Embryonic facial prominence (tissue), 1 donor: ENCODE results near the gene SERINC2.
"Not testable (repeated sequence)": the region's sequence is repeated elsewhere in the genome, so short reads cannot be mapped to it uniquely, and the experiment has no call there.

Source experiments
- DNase-seq: peaks from one replicate; pipeline ENCODE4 v3.0.0-alpha.2; 2016; ENCODE audit errors: extremely low spot score

SERINC2 gene

GRCh38 chr1:31383967-31384366 is 29.0 kb upstream of the SERINC2 start:
- no peak for DNase-seq

GRCh38 chr1:31386576-31387243 is 26.3 kb upstream of the SERINC2 start:
- not testable (repeated sequence) for DNase-seq

DNA sequence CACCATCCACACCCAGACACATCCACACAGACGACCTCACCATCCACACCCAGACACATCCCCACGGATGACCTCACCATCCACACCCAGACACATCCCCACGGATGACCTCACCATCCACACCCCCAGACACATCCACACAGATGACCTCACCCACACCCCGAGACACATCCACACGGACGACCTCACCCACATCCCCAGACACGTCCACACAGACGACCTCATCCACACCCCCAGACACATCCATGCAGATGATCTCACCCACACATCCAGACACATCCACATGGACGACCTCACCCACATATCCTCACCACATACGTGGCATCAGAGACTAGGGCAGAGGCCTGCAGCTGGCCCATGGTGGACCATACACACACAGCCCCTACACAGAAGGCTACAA is 25.4 kb upstream of the SERINC2 start:
- DNase-seq = no peak

DNA sequence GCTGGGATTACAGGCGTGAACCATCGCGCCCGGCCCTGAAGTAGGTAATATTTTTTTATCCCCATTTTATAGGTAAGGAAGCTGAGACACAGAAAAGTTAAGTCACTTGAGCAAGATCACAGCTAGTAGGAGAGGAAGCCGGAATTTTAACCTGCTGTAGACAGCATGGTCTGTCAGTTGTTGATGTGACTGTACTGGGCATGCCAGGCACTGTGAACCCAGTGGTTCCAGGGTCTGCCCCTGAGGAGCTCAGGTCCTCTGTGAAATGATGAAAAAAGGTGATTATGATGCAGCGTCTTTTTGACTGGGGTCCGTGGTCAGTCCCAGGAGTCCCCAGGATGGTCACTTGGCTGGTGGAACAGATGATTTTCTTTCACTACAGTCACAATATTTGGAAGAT is 23.4 kb upstream of the SERINC2 start:
- DNase-seq = no peak

- DNase-seq = no peak
Measured at GRCh38 chr1:31390071-31390470, 22.9 kb upstream of the SERINC2 start.

DNA sequence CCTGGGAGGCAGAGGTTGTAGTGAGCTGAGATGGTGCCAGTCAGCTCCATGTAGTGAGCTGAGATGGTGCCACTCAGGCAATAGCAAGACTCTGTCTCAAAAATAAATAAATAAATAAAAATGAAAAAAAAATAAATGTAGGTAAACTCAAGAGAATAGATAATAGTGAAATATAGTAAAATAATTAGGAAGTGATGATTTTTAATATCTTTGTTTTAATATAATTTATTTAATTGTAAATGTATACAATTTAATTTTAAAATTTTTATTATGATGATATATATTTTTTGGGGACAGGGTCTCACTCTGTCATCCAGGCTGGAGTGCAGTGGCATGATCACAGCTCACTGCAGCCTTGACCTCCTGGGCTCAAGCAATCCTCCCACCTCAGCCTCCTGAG is 19.6 kb upstream of the SERINC2 start:
- DNase-seq = no peak

GRCh38 chr1:31394584-31395193 is 18.3 kb upstream of the SERINC2 start:
- DNase-seq = no peak

DNA sequence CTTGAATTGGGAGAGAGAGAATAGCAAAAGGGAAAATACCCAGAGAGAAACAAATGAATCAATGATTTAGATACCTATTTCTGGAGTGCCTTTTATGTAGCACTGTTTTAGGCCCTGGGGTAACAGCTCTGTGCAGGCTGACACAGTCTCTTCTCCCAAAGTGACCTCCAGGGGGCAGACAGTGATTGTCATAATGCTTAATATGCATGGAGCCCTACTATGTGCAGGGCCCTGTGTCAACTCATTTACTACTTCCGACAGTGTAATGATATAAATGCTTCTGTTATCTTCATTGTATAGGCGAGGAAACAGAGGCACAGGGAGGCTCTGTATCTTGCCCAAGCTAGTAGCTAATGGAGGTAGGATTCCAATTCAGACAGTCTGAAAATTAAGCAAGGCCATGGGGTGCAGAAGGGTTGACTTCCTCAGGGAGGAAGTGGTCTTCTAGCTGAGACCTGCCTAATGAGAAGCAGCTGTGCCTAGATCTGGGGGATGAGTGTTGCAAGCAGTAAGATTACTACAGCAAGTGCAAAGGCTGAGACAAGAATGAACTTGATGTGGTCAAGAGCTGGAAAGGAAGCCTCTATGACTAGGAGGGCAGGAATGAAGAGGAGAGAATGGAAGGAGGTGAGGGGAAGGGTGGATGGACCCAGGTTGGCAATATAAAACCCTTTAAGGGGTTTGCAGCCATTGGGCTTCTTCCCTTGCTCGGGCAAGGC is 16.2 kb upstream of the SERINC2 start:
- DNase-seq = no peak

GRCh38 chr1:31397360-31398095 is 15.5 kb upstream of the SERINC2 start:
- no peak for DNase-seq

DNA sequence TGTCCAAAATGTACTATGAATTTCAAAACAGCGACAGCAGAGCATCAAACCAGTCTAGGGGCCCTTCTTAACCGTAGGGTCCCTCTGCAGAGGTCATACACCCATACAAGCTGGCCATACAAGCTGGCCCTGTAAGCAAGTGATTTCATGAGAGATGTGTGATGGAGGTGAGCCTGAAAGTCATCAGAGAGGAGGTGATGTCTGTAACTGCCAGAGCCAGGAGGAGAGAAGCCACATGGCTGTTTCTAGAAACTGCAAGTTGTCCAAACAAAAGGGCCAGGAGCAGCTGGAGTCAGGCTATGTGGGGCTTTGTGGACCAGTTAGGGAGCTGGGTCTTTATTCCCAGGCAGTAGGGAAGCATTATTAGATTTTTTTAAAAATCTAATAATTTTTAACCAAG is 14.8 kb upstream of the SERINC2 start:
- DNase-seq = no peak

- DNase-seq = no peak
Measured at GRCh38 chr1:31399976-31400375, 13.0 kb upstream of the SERINC2 start.

DNA sequence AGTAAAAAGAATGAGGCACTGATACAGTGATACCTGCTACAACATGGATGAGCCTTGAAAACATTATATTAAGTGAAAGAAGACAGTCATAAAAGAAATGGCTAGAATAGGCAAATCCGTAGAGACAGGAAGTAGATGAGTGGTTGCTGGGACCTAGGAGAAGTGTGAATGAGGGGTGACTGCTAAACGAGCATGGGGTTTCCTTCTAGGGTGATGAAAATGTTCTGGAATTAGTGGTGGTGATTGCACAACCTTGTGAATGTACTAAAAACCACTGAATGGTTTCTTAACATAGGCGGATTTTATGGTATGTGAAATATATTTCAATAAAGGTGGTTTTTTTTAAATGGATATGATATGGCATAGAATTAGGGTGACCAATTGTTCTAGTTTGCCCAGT is 12.6 kb upstream of the SERINC2 start:
- no peak for DNase-seq

- no peak for DNase-seq
Measured at GRCh38 chr1:31401241-31401640, 11.8 kb upstream of the SERINC2 start.

- DNase-seq = no peak
Measured at GRCh38 chr1:31405578-31406245, 7.3 kb upstream of the SERINC2 start.

GRCh38 chr1:31407029-31407626 is 5.9 kb upstream of the SERINC2 start:
- no peak for DNase-seq

DNA sequence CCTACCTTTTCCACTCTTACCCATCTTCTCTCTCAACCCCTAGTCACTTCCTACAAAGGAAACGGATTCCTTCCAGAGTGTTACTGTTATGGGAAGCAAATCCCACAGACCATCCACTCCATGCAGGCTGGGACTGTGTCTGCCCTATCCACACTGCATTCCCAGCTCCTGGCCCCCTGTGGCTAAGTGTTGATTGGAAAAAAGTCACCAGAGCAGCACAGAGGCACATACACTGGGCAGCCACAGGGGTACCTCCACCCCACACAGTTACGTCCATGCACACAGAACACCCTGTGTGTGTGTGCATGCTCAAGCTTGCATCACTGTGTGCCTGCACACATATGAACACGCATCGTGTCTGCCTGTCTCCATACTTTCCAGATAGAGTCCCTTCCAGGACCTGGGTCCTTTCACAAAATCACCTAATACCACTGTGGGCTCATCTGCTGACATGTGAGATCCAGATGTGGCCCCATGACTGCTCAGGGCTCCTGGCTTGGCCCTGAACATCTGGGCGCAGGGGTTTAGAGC is 4.2 kb upstream of the SERINC2 start:
- no peak for DNase-seq

DNA sequence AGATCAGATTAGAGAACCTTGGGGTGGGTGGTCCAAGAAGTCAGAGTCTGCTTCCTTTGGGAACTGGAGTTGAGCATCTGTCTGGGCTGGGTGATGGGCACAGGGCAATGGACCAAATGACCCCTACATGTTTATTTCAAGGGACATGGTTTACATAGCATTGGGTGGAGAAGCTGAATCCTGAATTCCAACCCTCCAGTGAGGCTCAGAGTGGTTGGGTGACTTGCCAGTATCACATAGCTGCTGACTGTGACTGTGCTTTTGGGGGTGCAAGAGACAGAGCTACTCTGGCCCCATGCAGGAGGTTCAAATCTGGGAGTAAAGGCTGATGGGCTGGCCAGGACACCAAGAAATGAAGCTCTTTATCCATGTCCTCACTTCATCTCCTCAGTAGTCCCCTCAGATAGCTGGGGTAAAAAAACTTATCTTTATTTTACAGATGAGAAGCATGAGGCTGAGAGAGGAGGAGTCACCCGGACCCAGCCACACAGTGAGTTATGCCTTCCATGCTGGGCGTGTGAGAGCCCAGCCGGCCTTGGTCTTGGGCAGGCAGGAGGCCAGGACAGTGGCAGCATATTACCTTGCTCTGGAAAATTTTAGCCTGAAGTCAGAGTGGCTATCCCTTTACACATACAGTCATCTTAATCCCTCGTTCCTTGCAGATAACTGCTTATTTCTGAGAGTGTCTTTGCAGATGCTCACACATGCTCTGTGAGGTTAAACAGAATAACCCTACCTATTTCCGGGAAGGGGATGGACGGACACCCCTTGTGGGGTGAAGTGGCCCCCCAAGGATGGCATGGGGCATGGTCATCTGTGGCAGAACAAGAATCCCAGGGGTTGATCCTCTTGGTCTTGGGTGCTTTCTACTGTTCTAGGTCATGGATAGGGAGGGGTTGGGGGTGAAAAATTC is 2.8 kb upstream of the SERINC2 start:
- no peak for DNase-seq

- no peak for DNase-seq
Measured at GRCh38 chr1:31410871-31411270, 2.1 kb upstream of the SERINC2 start.

DNA sequence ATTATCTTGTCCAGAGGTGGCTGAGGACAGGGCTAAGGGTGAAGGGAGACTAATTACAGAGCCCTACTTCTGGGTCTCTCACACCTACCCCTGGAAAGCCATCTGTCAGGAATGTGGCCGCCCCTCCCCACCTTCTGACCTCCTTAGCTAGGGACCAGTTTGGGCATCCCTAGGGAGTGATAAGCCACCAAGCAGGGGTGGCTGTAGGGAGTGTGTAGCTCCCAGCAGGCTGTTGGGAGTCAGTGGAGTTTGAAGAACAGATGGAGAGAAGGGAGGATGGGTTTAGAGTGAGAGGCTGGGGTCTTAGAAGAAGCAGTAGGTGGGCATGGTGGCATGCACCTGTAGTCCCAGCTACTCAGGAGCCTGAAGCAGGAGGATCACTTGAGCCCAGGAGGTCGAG is 808 bp upstream of the SERINC2 start:
- no peak for DNase-seq

GRCh38 chr1:31413405-31414001 is 490 bp downstream of the SERINC2 start:
- DNase-seq = peak; percentile 20
